Fibroblast of lung (primary cell): Measurements from ENCODE around the gene FBL.
A peak's percentile ranks its signal among the peaks of the same experiment; 100 is the strongest.

Source experiments
- EZH2 ChIP-seq: IDR thresholded peaks from 2 replicates; pipeline ENCODE4 v1.5.1; 2012; ENCODE audit warnings: low read length, control low read depth, mild to moderate bottlenecking; ENCODE audit errors: missing control alignments
- TF ChIP-seq, protein P1 (sequence below), 2 donors: IDR thresholded peaks in 1 of 2; conservative IDR thresholded peaks in 1 of 2; 1 replicate in 1 of 2; 2 replicates in 1 of 2; pipeline ENCODE4 v1.5.1; 2011 to 2012; ENCODE audit warnings: low read length in 2 of 2, control low read depth in 1 of 2, inconsistent platforms in 1 of 2, low read depth in 1 of 2, mild to moderate bottlenecking in 1 of 2

DNA sequence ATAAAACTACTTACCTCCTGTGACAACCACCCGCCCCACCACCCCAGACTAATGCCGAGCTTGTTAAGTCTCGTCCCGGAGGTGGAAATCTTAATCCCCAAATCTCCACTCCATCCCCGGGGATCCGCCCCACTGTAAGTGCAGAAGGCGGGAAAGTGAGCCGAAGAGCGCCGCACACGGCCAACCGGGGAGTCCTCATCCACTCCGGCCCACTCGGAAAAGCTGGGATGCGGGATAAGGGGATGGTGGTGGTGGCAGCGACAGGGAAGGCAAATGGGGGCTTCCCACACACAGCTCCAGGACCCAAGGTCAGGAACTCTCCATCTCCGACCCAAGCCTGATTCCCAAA, 621 bp downstream of the FBL start:
- TF ChIP-seq, protein P1, sequence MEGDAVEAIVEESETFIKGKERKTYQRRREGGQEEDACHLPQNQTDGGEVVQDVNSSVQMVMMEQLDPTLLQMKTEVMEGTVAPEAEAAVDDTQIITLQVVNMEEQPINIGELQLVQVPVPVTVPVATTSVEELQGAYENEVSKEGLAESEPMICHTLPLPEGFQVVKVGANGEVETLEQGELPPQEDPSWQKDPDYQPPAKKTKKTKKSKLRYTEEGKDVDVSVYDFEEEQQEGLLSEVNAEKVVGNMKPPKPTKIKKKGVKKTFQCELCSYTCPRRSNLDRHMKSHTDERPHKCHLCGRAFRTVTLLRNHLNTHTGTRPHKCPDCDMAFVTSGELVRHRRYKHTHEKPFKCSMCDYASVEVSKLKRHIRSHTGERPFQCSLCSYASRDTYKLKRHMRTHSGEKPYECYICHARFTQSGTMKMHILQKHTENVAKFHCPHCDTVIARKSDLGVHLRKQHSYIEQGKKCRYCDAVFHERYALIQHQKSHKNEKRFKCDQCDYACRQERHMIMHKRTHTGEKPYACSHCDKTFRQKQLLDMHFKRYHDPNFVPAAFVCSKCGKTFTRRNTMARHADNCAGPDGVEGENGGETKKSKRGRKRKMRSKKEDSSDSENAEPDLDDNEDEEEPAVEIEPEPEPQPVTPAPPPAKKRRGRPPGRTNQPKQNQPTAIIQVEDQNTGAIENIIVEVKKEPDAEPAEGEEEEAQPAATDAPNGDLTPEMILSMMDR (conservative IDR thresholded peaks at IDR 0.05 in 1 of 2, IDR thresholded peaks at IDR 0.05 in 1 of 2; ENCODE audit: low read depth in 1 of 2, low read length in 2 of 2) = peak in 1 of 2 donors; percentile 24
- no peak for TF ChIP-seq EZH2
